ENCODE data around the gene FAM53B.

DNA sequence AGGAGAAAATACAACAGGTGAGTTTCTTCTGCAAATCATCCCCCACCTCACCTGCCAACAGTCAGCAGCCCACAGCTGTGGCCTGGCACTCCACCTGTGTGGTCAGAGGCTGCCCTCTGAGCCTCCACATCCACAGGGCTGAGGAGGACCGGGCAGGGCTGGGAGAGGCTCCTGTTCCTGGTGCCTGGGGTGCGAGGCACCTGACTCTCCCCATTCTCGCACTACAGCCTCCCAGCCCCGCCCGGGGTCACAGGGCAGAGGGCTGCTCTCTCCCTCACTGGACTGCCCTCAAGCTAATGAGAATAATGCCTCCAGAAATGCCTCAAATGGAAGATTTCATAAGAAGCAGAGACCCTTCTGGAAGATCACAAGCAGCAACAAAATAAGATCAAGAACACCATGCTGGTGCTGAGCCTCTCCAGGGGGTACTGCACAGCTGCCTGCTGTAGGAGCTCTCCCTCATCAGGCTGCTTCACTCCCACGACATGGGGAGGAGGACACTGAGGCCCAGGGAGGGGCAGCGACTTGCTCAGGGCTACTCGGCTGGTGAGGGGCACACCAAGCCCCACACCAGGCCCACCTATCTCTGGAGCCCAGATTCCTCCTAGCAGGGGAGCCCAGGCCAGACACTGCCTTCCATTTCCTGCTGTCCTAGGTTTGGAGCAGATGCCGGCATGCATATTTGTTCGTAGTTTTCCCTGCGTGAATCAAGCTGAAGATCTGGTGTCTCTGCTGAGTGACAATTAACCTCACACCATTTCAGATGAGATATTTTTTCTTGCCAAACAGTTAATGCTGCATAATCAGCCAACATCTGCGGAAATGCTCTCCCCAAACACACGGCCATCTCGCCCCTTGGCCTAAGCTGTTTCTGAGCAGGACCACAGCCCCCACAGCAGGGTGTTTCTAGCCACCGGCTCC is 76.5 kb downstream of the FAM53B start:
- TF ChIP-seq POU6F1 (CRISPR knock-in tag; IDR thresholded peaks at IDR 0.05; ENCODE audit: borderline replicate concordance, low read depth) (no peak), CREB5 (CRISPR knock-in tag; IDR thresholded peaks at IDR 0.05; ENCODE audit: low read depth) (no peak), SNAI2 (CRISPR knock-in tag; IDR thresholded peaks at IDR 0.05) (no peak), CSDC2 (CRISPR knock-in tag; IDR thresholded peaks at IDR 0.05) (no peak), ZFP3 (CRISPR knock-in tag; IDR thresholded peaks at IDR 0.05) (no peak), ZFP30 (CRISPR knock-in tag; IDR thresholded peaks at IDR 0.05) (no peak), ZNF8 (CRISPR knock-in tag; IDR thresholded peaks at IDR 0.05) (no peak)

Measured in SK-N-SH treated with all-trans-retinoic acid at 6 μM for 48 hours (cell line).